Suprapubic skin (tissue), 4 donors: ENCODE measurements around the gene NDUFB11. TPM values are rescaled to one million over a fixed set of nuclear protein-coding genes. Genes with fewer than 3 reads are reported as not detected.
A peak's percentile ranks its signal among the peaks of the same experiment; 100 is the strongest.

Experiments
- DNase-seq, 2 donors: peaks; one replicate each; pipeline ENCODE4 v3.0.0-alpha.2; 2019; ENCODE audit warnings: low spot score in 2 of 2
- H3K27ac ChIP-seq: fragments of 200-600 bp; sonication (generic); one replicate; pipeline ENCODE4 v1.5.1; 2019
- H3K27me3 ChIP-seq: fragments of 200-600 bp; sonication (generic); one replicate; pipeline ENCODE4 v1.5.1; 2019
- H3K36me3 ChIP-seq: fragments of 200-600 bp; sonication (generic); one replicate; pipeline ENCODE4 v1.5.1; 2019
- H3K4me1 ChIP-seq: fragments of 200-600 bp; sonication (generic); one replicate; pipeline ENCODE4 v1.5.1; 2019
- H3K4me3 ChIP-seq: fragments of 200-600 bp; sonication (generic); one replicate; pipeline ENCODE4 v1.5.1; 2019; ENCODE audit warnings: mild to moderate bottlenecking
- H3K9me3 ChIP-seq: fragments of 200-600 bp; sonication (generic); one replicate; pipeline ENCODE4 v1.5.1; 2019
- EP300 ChIP-seq: sonication (generic); formaldehyde crosslinking; IDR thresholded peaks from one replicate; pipeline ENCODE4 v1.6.1; 2017; ENCODE audit warnings: antibody characterized with exemption
- POLR2A ChIP-seq, 2 donors: fragments of 450-650 bp; IDR thresholded peaks; one replicate each; pipeline ENCODE4 v1.6.1; 2017; ENCODE audit warnings: antibody characterized with exemption in 2 of 2, mild to moderate bottlenecking in 2 of 2, moderate library complexity in 2 of 2
- POLR2AphosphoS5 ChIP-seq, 3 donors: sonication (generic); formaldehyde crosslinking; IDR thresholded peaks; one replicate each; pipeline ENCODE4 v1.6.1; 2017; ENCODE audit warnings: antibody characterized with exemption in 3 of 3
- WGBS: methylation state at CpG from one replicate; pipeline ENCODE4 v1.1.5; 2018; 5-methylcytosine and 5-hydroxymethylcytosine counted together
- total RNA-seq, 4 donors: library from RNA; depleted of rRNA; stranded (reverse); fragments of >200 nt; gene quantifications; one replicate each; pipeline ENCODE4 v1.1.0, GENCODE V29; 2016
- TF ChIP-seq, protein P1 (sequence below), 2 donors: fragments of 200-600 bp in 1 of 2; fragments of 450-650 bp in 1 of 2; sonication (generic) in 1 of 2; IDR thresholded peaks; one replicate each; pipeline ENCODE4 v1.5.1; 2016 to 2019; ENCODE audit warnings: antibody characterized with exemption in 2 of 2, mild to moderate bottlenecking in 1 of 2, moderate library complexity in 1 of 2

NDUFB11 gene
- 10 to 100 TPM; 28.0 to 67.3 (median 51.7) TPM for total RNA-seq

DNA sequence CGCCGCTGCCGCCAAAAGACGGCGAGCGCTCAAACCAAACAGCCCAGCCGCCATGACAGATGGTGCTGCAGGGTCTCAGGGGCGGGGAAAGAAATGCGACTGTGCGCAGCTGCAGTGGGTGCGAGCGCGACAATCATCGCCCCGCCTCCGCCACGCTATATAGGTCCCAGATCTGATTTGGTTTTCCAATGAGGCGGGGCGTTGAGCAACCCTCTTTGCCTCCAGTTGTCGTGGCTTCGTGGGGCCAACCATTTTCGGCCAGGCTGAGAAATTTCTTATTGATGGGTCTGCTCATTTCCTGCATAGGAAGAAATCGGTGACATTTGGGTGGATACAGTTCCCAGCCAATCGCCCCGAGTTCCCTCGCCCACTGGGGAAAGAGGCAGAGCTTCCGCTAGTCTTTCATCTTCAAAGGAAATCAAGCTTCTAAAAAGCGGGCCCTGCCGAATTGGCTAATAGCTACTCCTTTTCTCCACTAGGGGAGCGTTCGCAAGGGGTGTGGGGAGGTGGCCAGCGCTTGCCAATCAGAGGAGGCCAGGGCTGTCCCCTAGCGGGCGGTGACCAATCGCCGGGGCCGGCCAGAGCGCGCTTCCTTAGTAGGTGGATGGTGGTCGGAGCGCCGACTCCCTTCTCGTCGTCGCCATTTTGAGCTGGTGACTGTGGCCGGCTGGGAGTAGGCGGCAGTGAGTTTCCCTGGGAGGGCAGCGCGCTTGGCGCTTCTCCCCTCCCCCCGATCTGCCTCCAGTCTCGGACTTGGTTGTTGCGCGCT lies at the start of gene NDUFB11, which contains the start of gene RBM10:
TSS of gene NDUFB11 (minus strand) at position 77 of the 769 bp plus-strand sequence. CDS start at position 54, 23 bp downstream.
TSS of gene RBM10 (plus strand) at position 596 of the 769 bp plus-strand sequence. CDS start 2,261 bp downstream, outside the sequence.
- no peaks in the 10 kb centered on the region for H3K9me3 ChIP-seq
- peaks cover 25% of the 10 kb centered on the region for H3K4me1 ChIP-seq
- WGBS, result 39% methylated on average over 24 of the region's 54 CpGs
- TF ChIP-seq, protein P1, sequence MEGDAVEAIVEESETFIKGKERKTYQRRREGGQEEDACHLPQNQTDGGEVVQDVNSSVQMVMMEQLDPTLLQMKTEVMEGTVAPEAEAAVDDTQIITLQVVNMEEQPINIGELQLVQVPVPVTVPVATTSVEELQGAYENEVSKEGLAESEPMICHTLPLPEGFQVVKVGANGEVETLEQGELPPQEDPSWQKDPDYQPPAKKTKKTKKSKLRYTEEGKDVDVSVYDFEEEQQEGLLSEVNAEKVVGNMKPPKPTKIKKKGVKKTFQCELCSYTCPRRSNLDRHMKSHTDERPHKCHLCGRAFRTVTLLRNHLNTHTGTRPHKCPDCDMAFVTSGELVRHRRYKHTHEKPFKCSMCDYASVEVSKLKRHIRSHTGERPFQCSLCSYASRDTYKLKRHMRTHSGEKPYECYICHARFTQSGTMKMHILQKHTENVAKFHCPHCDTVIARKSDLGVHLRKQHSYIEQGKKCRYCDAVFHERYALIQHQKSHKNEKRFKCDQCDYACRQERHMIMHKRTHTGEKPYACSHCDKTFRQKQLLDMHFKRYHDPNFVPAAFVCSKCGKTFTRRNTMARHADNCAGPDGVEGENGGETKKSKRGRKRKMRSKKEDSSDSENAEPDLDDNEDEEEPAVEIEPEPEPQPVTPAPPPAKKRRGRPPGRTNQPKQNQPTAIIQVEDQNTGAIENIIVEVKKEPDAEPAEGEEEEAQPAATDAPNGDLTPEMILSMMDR (IDR thresholded peaks at IDR 0.05), result peak; percentile 71 to 76
- TF ChIP-seq EP300 (no peak), POLR2AphosphoS5 (IDR thresholded peaks at IDR 0.05) (peak in 1 of 3 donors; percentile 62), POLR2A (IDR thresholded peaks at IDR 0.05) (peak in 1 of 2 donors; percentile 68)
- no peaks in the 10 kb centered on the region for H3K27me3 ChIP-seq
- peak within 1 kb of the TSS; percentile 65 for H3K4me3 ChIP-seq
- peak within 1 kb of the TSS; percentile 97 for H3K27ac ChIP-seq
- DNase-seq, result peak; percentile 96
- H3K36me3 ChIP-seq, result no peaks in the 10 kb centered on the region

DNA sequence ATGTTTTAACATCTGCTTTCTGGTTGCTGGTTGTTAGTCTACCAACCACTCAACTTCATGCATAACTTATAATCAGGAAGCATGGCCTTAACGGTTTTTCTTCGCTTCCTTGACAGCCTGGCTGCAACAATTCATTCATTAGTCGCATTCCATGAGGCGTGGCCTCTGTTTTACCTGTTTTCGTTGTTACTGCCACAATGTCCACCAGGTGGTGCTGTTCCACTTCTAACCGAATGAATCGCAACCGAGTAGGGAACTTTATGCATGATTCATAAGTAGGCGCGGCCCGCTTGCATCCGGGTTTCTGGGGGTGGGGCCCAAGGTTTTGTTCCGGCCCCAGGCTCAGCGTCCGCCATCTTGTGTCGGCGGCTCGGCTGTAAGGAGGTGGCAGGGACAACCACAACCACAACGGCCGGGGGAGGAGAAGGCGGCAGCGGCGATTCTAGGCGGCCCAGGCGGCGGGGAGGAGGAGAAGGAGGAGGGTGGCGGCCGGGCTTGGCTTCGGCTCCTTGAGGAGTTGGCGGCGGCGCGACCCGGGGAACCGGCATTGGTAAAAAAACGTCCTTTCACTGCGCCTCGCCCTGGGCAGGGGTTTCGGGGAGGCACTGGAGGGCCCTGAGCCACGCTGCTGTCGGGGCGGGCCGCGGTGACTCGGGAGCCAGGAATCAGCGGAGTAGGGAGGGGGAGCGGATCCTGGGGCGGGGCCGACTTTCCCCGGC lies 49.1 kb upstream of the NDUFB11 start, which contains the start of gene UBA1:
TSS of gene UBA1 (plus strand) at position 355 of the 719 bp plus-strand sequence. CDS start 4,974 bp downstream, outside the sequence.
- Histone ChIP-seq H3K4me1 (peaks cover 54% of the 10 kb centered on the region), H3K27me3 (no peaks in the 10 kb centered on the region), H3K36me3 (peaks cover 4% of the 10 kb centered on the region), H3K9me3 (no peaks in the 10 kb centered on the region), H3K27ac (peak within 1 kb of the TSS; percentile 97), H3K4me3 (peak within 1 kb of the TSS; percentile 68)
- peak; percentile 95 to 99 for DNase-seq
- 0% methylated on average over 38 of the region's 50 CpGs for whole genome bisulfite sequencing
- TF ChIP-seq POLR2A (IDR thresholded peaks at IDR 0.05), result peak; percentile 71 to 88
- no peak for TF ChIP-seq EP300
- TF ChIP-seq POLR2AphosphoS5 (IDR thresholded peaks at IDR 0.05), result peak; percentile 25 to 52 (median 34)
- TF ChIP-seq, protein P1 (IDR thresholded peaks at IDR 0.05), result peak; percentile 44 to 93

DNA sequence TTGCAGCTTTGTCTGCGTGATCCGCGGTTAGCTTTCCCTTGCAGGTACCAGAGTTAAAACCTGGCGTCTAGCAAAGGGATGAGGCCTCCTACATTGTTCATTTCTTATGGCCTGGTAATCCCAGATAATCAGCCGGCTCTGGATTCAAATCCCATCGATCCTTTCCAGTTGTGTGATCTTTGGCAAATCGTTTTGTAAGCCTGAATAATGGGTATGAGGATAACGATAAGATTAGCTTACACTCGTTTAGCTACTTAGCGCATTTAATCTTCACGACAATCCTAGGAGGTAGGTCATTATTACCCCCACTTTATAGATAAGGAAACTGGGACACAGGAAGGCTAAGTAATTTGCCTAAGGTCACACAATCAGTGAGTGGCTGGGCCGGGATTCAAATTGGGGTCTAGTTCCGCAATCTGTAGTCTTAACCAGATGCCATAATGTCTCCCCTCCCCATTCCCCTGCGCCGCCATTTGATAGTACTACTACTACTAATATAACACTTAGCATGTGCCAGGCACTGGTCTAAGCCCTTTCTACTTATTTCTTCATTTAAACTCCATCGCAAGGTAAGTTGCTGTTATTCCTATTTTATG lies 47.4 kb upstream of the NDUFB11 start:
- no peak for DNase-seq
- Histone ChIP-seq H3K4me3 (peak overlapping the region; percentile 58), H3K4me1 (peaks cover 39% of the 10 kb centered on the region), H3K27me3 (no peaks in the 10 kb centered on the region), H3K9me3 (no peaks in the 10 kb centered on the region), H3K27ac (no peak overlapping the region), H3K36me3 (peaks cover 2% of the 10 kb centered on the region)
- TF ChIP-seq, protein P1 (IDR thresholded peaks at IDR 0.05), result no peak
- TF ChIP-seq EP300 (no peak), POLR2A (IDR thresholded peaks at IDR 0.05) (no peak), POLR2AphosphoS5 (IDR thresholded peaks at IDR 0.05) (no peak)
- 69% methylated on average over 16 of the region's 16 CpGs for WGBS

DNA sequence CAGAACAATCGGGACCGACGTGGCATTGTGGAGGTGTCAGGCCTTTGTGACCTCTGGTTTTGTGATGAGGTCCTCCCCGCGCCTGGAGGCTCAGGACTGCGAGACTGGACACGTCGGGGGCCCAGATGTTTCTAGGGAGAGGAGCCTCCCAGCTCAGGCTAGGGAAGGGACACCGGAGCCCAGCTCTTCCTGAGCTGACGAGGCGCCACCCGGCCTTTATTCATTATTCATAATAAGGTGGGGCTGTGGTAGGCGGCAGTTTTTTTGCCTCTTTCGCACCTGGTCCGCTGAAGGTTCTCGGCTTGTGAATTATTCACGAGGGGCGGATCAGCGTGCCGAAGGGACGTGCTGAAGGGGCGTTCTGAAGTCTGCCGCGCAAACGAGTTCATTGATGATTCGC lies 46.8 kb upstream of the NDUFB11 start:
- 40% methylated on average over 26 of the region's 26 CpGs for WGBS
- H3K9me3 ChIP-seq, result no peaks in the 10 kb centered on the region
- H3K36me3 ChIP-seq, result peaks cover 6% of the 10 kb centered on the region
- H3K4me1 ChIP-seq, result peaks cover 33% of the 10 kb centered on the region
- H3K27ac ChIP-seq, result peak overlapping the region; percentile 29
- no peak for DNase-seq
- H3K27me3 ChIP-seq, result no peaks in the 10 kb centered on the region
- peak overlapping the region; percentile 58 for H3K4me3 ChIP-seq
- TF ChIP-seq, protein P1 (IDR thresholded peaks at IDR 0.05), result no peak
- TF ChIP-seq EP300 (no peak), POLR2AphosphoS5 (IDR thresholded peaks at IDR 0.05) (no peak), POLR2A (IDR thresholded peaks at IDR 0.05) (no peak)
